Fibroblast of peridontal ligament (primary cell): Measurements from ENCODE around the gene VMAC.

Source experiments
- DNase-seq: peaks from one replicate; pipeline ENCODE4 v3.0.0-alpha.2; 2010; ENCODE audit errors: extremely low read depth

VMAC gene

DNA sequence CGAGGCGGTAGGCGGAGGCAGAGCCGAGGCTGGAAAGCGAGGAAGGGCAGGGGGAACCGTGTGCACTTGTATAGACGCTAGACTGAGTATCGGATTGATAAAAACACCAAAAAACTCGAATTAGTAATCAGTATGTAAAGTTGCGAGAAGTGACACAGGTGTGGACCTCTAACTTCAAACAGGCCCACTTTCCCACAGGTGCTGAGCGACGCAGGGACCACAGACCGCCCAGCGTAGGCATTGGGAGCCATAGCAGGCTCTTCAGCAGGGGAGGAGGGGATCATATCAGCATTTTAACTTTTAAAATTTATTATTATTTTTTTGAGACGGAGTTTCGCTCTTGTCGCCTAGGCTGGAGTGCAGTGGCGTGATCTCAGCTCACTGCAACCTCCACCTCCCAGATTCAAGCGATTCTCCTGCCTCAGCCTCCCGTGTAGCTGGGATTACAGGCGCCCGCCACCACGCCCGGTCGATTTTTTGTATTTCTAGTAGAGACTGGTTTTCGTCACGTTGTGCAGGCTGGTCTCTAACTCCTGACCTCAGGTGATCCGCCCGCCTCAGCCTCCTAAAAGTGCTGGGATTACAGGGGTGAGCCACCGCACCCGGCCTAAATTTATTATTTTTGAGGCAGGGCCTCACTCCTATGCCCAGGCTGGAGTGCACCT lies 574 bp downstream of the VMAC start:
- no peak for DNase-seq

DNA sequence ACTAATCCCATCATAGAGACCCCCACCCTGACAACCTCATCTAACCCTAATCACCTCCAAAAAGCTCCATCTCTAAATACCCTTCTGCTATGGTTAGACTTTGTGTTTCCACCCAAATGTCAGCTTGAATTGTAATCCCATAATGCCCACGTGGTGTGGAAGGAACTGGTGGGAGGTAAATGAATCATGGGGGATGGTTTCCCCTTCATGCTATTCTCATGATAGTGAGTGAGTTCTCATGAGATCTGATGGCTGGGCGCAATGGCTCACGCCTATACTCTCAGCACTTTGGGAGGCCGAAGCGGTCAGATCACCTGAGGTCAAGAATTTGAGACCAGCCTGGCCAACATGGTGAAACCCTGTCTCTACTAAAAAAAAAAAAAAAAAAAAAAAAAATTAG lies 2.6 kb downstream of the VMAC start:
- no peak for DNase-seq

DNA sequence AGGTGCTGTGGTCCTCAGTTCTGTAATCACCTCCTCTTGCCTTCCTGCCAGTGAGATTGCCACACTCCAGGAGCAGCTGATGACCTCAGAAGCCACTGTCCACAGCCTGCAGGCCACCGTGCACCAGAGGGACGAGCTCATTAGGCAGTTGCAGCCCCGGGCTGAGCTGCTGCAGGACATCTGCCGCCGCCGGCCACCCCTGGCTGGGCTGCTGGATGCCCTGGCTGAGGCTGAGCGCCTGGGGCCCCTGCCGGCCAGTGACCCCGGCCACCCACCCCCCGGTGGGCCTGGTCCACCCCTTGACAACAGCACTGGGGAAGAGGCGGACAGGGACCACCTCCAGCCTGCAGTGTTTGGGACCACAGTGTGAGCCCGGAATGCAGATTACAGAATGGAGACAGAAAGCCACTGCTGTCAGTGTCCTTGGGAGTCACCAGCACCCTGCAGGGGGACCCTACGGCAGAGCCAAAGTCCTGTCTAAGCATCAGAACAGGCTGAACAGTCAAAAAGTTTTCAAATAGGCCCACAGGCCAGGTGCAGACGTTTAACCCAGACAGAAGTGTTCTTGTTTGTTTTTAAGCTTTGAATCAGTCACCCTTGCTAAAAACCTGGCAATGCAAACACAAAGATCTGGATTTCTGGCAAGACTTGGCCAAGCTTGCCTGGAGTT lies 4.2 kb downstream of the VMAC start:
- no peak for DNase-seq

DNA sequence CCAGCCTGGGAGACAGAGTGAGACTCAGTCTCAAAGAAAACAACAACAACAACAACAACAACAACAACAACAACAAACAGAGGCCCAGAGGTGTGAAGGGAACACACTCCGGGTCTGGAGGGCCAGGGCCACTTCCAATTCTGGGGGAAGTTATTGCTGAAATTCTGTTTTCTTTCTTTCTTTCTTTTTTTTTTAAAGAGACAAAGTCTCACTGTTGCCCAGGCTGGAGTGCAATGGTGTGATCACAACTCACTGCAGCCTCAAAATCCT lies 5.9 kb downstream of the VMAC start:
- DNase-seq, result no peak

DNA sequence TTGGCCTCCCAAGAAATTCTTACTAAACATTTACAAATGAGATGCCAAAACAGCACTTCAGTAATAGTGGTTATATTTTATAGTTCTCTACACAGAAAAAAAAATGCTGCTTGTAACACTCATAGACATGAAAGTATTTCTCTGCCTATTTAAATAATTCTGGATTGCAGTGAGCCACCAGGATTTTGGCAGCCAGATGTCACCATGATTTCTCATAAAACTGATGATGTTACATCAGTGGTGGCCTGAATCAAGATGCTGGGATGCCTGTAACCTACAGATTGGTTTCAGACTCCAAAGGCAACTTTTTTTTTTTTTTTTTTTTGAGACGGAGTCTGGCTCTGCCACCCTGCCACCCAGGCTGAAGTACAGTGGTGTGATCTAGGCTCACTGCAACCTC lies 6.7 kb downstream of the VMAC start:
- peak; percentile 28 for DNase-seq

DNA sequence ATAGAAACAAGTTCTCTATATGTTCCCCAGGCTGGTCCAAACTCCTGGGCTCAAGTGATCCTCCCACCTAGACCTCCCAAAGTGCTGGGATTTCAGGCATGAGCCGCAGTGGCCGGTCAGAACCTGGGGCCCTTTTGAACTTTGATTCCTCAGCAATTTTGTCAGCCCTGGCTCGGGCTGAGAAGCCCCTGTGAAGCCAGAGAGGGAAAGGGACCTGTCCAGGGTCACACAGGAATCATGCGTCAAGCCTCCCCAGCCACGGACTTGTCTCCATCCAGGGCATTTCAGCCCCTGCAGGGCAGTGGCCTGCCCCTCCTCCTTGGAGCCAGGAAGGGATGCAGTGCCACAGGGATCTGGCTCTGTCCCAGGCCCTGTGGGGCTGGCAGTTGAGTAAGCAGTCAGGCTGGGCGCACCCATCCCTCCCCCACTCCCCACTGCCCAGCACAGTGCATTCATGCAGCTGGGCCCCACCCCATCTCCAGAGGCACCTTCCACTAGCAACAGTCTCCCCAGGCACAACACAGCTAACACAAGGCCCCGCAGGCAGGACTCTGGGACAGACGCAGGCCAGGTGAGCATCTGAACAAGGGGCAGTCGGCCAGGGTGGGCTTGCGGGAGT lies 9.2 kb downstream of the VMAC start, which contains the start of gene CAPS:
TSS of gene CAPS (plus strand) at position 516 of the 619 bp plus-strand sequence. CDS start 153 bp downstream, outside the sequence.
- peak; percentile 70 for DNase-seq

DNA sequence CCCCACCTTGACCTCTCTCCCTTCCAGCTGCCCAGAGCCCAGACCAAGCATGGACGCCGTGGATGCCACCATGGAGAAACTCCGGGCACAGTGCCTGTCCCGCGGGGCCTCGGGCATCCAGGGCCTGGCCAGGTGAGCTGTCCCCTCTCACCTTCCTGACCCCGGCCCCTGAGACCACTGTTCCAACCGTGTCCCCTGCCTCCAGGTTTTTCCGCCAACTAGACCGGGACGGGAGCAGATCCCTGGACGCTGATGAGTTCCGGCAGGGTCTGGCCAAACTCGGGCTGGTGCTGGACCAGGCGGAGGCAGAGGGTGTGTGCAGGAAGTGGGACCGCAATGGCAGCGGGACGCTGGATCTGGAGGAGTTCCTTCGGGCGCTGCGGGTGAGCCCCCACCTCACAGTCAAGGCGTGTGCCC lies 9.7 kb downstream of the VMAC start:
- DNase-seq, result no peak

DNA sequence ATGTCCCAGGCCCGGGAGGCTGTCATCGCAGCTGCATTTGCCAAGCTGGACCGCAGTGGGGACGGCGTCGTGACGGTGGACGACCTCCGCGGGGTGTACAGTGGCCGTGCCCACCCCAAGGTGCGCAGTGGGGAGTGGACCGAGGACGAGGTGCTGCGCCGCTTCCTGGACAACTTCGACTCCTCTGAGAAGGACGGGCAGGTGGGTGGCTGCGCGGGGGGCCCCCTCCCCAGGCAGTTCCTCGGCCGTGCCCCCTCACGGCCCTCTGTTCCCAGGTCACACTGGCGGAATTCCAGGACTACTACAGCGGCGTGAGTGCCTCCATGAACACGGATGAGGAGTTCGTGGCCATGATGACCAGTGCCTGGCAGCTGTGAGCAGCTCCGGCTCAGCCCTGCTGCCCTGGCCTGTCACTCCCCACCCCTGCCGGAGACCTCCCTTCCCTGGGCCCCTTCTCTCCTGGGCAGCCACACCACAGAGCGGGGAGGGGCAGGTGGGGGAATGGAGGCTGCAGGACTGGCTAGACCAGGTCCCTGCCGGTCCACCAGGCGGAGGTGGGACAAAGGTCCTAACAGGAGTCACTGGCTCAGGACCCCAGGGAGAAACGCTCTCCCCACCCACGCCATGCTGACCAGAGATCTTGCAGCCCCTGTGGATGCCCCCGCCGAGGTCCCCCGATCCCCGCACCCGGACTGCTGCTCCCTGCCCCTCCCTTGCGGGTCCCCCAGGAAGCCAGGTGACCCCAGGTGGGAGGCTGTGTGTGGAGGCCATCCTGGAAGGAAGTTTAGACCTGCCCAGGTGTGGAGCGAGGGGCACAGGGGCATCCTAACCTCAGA lies 10.5 kb downstream of the VMAC start:
- DNase-seq, result no peak

DNA sequence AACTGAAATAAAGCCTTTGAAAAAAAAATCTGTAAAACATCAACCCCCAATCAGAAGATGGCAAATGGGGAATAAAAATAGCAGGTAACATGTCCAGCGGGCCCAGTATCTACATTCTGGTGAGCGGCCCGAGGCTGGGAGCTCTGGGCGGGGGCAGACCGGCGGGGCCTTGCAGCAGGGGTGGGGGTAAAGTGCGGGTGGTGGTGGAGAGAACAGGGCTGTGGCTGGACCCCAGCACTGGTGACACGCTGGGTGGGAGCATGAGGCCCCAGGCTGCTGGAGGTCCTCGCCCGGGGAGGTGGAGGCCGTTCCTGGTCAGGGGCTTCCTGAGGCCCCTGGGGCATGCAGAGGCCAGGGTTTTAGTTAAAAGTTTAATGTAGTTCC lies 11.1 kb downstream of the VMAC start:
- DNase-seq, result no peak

DNA sequence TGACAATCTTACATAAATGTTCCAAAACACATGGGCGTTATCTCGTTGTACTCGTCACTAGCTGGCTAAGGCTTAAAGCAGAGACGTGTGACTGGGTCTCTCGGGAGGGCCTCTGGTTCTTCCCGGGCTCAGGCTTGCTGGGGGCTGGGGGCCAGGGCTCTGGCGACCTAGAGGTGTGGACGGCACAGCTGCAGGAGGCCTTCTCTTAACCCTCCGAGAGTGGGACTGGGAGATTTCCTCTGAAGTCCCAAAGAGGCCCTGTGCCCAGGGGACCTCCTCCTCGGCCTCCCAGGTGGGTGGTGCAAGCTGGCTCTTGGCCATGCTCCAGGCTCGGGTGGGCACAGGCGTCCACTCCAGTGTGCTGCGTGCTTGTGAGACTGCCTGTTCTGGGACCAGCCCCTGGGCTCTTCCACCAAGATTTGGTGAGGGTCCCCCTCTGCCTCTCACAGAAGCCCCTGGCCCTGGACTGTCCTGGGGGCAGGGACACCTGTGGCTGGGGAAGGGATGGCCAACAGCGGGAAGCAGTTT lies 11.6 kb downstream of the VMAC start:
- no peak for DNase-seq

DNA sequence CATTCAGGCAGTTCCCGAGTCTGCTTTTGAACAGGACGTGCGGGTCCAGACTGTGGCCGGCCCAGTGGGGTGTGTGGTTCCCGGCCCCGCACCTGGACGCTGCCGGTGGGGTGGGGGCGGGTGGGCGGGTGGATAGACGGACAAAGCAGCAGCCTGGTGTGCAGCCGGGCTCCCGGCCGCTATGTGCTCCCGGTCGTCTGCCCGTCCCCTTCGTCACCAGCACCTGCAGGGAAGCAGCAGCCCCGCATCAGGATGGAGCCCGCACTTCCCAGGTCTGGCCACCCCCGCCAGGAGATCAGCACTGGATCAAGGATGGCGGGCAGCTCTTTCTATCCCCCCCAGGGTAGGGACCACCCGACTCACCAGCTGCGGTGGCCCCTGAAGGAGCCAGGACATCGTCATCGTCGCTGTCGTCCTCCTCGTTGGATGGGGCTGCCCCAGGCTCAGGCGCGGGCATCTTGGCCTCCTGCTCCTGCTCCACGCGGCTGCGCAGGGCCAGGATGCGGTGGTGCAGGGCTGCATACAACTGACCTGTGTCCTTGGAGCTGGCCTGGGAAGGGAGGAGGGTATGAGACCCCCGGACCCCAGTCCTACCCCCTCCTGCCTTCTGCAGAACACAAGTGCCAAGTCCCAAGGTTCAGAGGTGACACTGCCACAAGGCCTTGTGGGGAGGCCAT lies 12.9 kb downstream of the VMAC start:
- DNase-seq, result no peak

DNA sequence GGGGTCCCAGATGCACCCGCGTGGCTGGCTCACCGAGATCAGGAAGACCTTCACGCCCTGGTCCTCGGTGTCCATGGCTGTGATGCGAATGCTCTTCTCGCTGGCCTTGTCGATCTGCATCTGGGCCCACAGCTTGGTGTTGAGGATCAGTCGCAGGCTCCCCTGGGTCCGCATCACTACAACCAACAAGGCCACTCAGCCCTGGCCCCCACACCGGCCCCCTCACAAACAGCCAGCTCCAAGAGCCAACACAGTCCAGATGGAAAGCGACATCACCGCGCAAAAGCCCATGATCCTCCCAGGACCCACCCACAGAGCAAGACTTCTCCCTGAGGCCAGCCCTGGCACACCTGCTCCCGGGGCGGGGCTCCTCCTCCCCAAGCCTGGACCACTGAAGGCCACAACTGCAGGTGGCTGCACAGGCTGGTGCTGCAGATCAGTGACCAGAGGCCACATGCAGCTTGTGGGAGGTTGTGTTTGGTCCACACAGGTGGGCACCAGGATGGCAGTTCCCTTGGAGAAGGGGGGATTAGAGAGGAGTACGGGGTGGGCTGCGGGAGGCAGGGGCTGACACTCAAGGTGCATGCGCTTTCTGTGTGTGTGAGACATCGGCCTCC lies 13.9 kb downstream of the VMAC start:
- no peak for DNase-seq

DNA sequence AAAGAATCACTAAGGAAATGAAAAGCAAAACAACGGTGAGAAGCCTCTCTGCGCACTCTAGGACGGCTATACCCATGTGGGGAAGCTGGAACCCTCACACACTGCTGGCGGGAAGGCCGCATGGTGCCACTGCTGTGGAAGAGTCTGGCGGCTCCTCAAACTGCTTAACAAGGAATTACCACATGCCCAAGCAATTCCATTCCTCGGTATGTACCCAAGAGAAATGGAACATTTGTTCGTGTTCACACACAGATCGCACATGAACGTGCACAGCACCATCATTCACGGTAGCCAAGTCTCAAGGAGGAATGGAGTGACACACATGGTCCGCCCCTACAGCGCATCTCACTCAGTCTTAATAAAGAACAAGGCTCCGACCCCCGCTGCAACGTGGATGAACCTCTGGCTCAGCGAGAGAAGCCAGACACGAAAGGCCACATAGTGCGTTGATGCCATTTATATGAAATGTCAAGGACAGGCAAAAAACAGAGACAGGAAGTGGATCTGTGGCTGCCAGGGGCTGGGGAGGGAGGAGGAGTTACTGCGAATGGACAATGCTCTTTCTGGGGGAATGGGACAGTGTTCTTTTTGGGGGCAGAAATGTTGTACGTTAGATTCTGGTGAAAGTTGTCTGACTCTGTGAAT lies 17.0 kb downstream of the VMAC start:
- no peak for DNase-seq

DNA sequence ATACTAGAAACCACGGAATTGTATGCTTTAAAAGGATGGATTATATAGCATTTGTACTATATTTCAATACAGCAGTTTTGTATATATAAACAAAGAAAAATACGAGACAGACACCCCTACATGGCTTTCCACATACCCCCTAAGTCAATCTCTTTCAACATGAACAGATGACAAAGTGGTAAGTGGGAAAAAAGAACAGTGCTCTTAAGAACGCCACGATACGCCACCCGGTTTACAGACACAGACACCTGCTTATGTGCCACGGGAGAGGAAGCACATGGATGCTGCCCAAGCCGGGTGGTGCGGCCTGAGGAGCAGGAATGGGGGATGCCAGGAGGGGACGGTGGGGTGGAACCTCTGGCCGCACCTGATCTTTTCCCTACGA lies 17.5 kb downstream of the VMAC start:
- DNase-seq, result no peak

DNA sequence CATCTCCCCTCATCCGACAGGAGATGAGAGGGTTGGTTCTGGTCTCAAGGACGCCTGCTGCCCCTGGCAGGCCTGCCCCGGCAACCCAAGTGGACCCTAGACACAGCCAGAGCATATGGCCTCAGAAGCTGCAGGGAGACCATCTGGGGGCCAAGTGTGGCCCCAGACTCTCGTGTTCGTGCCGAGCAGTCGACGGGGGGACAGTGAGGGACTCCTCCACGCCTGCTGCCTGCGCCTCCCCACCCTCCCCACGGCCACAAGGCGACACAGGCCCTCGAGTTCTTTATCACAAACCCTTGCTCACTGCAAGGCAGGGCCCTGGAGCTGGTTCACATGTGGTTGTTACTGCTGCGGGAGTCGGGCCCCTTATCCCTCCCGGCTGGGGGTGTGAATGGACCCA lies 18.7 kb downstream of the VMAC start:
- DNase-seq, result no peak

DNA sequence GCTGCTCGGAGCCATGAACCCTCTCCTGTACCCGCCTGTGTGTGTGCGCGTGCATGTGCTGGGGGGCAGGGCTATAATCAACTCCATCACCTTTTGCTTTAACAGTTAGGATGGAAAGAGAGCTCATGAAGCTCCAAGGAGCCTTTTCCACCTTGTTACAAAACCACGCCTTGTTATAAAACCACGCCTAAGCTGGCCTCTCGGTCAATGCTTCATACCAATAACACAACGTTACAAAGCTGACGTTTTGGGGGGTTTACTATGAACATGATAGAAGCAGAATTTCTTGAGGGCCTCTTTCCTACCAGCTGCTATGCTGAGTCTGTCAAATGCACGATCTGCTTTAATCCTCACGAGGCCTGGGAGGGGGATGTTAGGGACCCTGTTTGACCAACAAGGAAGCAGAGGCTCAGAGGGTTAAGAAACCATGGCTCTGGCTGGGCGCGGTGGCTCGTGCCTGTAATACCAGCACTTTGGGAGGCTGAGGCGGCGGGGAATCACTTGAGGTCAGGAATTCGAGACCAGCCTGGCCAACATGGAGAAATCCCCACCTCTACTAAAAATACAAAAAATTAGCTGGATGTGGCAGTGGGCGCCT lies 21.3 kb downstream of the VMAC start:
- DNase-seq, result no peak

DNA sequence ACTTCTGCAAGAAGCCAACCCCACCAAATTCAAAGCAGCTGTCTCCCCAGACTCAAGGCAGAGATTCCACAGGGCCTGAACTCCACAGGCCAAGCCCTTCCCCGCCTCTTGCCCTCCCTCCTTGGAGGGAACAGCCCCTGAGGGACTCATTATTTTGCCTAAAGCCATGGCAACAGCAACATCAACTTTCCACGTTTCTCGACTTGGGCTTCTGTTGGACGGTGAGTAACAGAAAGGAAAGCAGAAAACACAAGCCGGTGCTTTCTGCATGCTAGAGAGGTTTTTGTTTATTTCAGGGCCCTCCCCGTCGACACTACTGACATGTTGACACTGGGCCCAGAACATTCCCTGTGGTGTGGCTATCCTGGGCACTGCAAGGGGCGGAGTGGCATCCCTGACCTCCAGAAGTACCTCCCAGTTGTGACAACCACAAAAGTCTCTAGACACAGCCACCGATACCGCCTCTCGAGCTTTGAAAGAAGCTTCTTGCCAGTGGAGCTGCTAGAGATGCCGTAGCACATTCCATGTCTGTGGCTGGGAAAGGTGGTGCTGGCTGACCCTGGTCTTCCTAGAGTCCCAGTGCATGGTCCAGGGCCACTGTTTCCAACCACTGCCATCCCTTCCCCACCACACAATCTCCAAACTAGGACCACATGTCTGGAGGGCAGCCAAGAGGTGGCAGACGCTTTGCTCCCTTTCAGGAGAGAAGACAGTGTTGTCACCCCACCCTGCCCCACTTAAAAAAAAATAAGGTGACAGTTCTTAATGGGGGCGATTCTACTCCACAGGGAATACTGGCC lies 22.2 kb downstream of the VMAC start:
- DNase-seq, result peak; percentile 99

DNA sequence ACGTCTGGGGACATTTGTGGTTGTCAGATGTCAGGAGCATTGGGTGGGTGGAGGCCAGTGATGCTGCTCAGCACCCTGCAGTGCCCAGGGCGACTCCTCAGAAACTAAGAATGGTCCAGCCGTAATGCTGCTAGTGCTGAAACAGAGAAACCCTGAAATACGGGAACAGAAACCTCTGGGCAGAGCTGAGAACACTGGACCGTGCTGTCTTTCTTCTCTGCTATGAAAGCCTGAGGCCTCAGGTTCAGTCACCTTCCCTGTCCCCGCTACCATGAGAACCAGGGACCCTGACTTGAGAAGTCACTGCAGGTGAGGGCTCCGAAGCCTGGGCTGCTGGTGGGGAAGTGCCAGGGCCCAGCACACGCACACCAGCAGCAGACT lies 22.8 kb downstream of the VMAC start:
- DNase-seq, result no peak

DNA sequence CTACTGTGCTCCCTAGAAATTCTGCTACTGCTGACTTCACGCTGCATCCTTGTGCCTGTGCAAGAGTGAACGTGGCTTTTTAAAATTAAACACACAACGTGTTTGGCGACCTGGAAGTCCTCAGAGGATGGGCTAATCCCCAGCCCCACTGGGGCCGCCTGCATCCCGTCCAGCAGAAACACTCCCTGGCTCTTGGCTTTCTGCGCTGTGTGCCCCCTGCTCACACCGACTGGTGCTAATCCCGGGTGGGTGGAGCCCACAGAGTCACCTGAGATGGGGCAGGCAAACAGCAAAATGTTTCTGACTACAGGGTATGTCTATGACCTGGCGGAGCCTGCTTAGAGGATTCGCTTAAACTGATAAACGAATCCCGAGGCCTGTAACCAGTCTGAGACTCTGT lies 24.5 kb downstream of the VMAC start:
- no peak for DNase-seq

DNA sequence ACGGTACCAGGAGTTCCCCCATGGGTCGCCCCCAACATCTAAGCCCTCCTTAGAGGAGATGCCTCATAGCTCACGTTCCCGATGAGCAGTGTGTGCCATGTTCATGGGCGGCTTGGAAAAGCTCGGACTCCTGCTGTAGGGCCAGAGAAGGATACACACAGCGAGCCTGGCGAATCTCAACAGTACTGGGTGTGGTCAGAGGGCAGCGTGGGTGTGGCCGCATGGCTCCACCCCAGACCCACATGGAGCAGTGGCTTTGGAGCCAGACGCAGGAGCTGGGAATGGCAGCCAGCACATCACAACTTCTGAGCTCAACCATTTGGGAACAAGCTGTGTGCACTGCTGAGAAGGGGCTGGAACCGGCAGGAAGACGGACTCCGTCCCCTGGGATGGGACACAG lies 25.0 kb downstream of the VMAC start:
- no peak for DNase-seq
